GM20431 (cell line): ENCODE results near the gene C6.

Source experiments
- in situ Hi-C: fragments of 300-500 bp; cut with MseI, MboI; formaldehyde crosslinking; loops from one replicate; pipeline ENCODE4 v1.15.0; 2020; ENCODE audit warnings: low sequenced_read_pairs; ENCODE audit not compliant: unreplicated experiment

The C6 gene

DNA sequence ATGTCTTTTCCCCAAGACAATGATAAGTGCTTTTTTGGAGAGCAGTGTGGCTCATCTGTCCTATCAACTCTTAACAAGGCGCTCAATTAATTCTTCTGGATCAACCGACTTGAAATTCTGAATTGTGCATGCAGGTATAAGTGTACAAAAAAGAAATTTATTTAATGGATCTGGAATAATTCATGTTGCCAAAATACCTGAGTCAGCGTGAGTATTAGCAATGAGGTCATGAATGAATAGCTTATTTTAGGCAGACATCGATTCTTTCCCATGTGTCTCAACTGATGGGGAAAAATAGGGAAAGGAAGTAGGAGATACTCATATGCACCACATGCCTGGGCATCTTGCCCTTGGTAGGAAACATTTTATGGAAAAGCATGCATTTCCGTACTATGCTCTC, 68.0 kb downstream of the C6 start:
- in situ Hi-C loops: no loop called here

GRCh38 chr5:41143131-41143901, 70.0 kb downstream of the C6 start:
- in situ Hi-C loops: no loop called here

- in situ Hi-C loops: no loop called here
These were observed 85.2 kb downstream of the C6 start for GRCh38 chr5:41127967-41128690.

GRCh38 chr5:41122459-41122858, 90.9 kb downstream of the C6 start:
- in situ Hi-C loops: no loop called here

GRCh38 chr5:41120600-41120999, 92.7 kb downstream of the C6 start:
- in situ Hi-C loops: no loop called here

DNA sequence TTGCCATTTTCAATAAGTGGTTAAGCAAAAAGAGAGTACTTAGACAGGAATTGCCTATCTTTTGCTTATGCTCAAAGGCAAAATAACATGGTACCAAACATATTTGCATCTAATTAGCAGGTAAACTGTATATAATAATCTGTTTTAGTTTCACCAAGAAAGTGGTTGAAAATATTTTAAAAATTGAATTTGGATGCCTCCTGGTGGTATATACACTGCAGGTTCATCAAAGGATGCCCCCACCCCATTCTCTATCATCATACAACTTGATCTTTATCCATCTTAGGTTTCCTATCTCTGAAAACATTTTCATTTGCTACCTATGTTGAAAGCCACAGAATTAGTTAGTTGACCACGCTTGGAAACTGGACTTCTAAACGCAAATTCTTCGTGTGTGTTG, 95.2 kb downstream of the C6 start:
- in situ Hi-C loops: no loop called here

- in situ Hi-C loops: no loop called here
These were observed 98.1 kb downstream of the C6 start for GRCh38 chr5:41115281-41115680.

DNA sequence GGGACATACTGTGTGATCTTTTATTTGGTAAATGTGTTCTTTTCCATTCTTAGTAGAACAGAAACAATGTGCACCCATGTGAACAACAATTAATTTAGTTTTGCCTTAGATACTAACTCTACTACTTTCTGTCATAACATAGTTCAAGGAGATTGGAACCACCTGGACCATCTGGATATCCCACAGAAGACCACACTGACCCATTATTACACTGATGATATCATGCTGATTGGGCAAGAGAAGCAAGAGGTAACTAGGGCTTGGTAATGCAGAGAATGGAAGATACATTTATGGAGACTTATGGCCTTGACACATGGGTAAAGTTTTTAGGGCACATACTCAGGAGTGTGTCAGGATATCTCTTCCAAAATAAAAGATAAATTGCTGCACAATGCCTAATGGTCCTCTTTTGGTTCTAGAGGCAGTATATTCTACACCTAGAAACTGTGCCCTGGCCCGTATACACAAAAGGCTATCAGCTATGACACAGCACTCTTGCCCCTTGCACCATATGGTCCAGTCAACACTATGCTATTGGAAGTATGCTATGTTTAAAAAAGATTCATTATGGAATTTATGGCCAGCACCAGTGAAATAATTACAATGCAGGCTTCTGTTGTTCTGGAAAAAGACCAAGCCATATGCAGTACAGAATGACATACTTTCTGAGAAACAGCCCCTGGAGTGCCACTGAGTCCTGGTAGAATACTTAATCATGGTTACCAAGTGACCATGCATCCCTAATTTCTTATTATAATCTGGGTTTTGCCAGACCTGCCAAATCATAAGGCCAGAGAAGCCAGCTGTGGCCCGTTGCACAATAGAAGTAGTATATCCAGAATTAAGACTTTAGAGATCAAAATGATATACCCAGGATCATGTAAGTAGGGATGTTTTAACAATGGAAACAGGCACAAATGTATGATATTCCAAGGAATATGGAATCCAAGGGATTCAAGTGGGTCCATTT, 100.6 kb downstream of the C6 start:
- in situ Hi-C loops: no loop called here

DNA sequence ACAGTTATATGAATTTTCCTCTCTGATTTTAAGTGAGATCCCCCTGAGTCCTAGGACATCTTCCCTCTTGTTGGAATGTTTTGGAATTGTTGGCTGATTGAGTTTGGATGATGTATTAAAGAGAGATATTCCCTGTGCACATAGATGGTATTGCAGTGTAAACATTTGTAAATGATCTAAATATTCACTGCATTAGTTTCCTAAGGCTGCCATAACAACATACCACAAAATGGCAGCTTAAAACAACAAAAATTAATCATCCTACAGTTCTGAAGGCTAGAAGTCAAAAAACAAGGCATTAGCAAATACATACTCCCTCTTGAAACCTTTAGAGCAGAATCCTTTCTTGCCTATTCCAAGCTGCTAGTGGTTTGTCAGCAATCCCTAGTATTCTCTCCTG, 104.1 kb downstream of the C6 start:
- in situ Hi-C loops: no loop called here

- in situ Hi-C loops: no loop called here
These were observed 111.0 kb downstream of the C6 start for GRCh38 chr5:41102341-41102740.

GRCh38 chr5:41097642-41098041, 115.7 kb downstream of the C6 start:
- in situ Hi-C loops: no loop called here

DNA sequence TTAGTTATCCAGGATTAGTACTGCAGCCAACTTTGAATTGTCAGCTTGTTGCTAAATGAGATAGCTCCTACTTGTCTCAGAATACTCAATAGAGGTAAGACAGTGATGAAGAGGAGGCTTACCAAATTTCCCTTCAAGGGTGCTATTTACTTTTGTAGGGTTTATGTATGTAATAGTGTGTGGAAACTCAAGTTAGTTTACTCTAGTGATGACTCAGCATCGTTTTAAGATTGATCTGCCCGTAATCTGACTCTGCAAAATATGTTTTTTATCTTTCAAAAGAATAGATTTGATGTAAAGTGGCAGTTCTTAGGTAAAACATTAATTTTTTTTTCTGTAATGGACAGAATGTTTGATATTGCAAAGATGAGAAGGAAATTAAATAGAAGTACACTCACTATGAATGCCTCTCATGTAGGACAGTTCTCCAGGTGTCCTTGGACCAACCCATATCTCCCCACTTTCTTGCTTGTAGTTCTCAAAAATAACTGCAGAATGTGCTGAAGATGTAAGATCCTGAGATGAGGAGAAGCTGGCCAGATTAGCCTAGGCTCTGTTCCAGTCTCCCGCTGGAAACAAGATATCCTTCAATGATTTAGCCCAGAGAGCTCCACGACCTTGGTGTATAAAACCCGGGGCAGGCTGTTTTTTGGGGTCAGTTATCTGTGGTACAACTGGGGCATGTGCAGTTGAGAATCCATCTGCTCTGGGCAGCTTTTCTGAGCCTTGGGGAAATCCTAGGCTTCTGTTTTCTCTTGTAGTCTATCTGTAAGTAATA, 117.8 kb downstream of the C6 start:
- in situ Hi-C loops: no loop called here

- in situ Hi-C loops: no loop called here
These were observed 118.5 kb downstream of the C6 start for GRCh38 chr5:41094871-41095270.

DNA sequence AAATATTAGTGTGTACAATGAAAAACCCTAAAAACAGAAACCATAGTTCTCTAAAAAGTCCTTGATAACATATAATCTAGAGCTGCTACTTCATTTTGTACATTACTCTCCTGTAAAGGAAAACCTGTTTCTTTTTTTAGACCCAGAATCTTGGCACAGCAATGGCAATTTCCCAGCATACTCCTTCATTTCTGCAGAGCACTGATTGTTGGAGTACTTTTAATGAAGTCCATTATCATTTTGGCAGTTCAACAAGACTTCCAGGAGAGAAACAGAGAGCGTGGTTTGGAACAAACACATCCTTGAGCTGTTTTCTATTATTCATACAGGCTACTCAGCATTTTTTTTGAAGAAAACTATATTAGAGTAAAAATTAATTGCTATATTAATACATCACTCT, 119.5 kb downstream of the C6 start:
- in situ Hi-C loops: no loop called here
